HPDE6-E6E7 (cell line): ENCODE data around the gene ZFYVE1.
"Not testable (repeated sequence)": the region's sequence is repeated elsewhere in the genome, so short reads cannot be mapped to it uniquely, and the experiment has no call there.

Source experiments
- DNase-seq: peaks from one replicate; pipeline ENCODE4 v3.0.0; 2011; ENCODE audit warnings: missing footprints; ENCODE audit errors: extremely low spot score

ZFYVE1 gene

GRCh38 chr14:73026845-73027542 is at the start of gene ZFYVE1:
Gene ZFYVE1 (minus strand): TSS chr14:73027106. CDS start chr14:73024508, 2,598 bp downstream.
- peak; percentile 98 for DNase-seq

GRCh38 chr14:73069585-73069984 is 42.7 kb upstream of the ZFYVE1 start:
- no peak for DNase-seq

GRCh38 chr14:73058922-73059673 is 32.2 kb upstream of the ZFYVE1 start:
- DNase-seq: peak; percentile 36

GRCh38 chr14:73058224-73058921 is 31.5 kb upstream of the ZFYVE1 start, which contains the start of gene RBM25:
Gene RBM25 (plus strand): TSS chr14:73058534. CDS start chr14:73071642, 13,108 bp downstream.
- peak; percentile 98 for DNase-seq

- DNase-seq: no peak
These were observed 31.0 kb upstream of the ZFYVE1 start for GRCh38 chr14:73057944-73058223.

- DNase-seq: no peak
These were observed 28.3 kb upstream of the ZFYVE1 start for GRCh38 chr14:73055251-73055650.

GRCh38 chr14:73049428-73049827 is 22.5 kb upstream of the ZFYVE1 start:
- DNase-seq: no peak

- no peak for DNase-seq
These were observed 20.9 kb upstream of the ZFYVE1 start for GRCh38 chr14:73047808-73048207.

- not testable (repeated sequence) for DNase-seq
These were observed 10.0 kb upstream of the ZFYVE1 start for GRCh38 chr14:73036706-73037450.

GRCh38 chr14:73027984-73028383 is 1.1 kb upstream of the ZFYVE1 start:
- no peak for DNase-seq

- no peak for DNase-seq
These were observed 640 bp upstream of the ZFYVE1 start for GRCh38 chr14:73027546-73027945.

GRCh38 chr14:73026243-73026844 is 562 bp downstream of the ZFYVE1 start:
- no peak for DNase-seq

GRCh38 chr14:73025544-73025943 is 1.4 kb downstream of the ZFYVE1 start:
- no peak for DNase-seq

- DNase-seq: no peak
These were observed 4.9 kb downstream of the ZFYVE1 start for GRCh38 chr14:73022051-73022450.

- peak; percentile 14 for DNase-seq
These were observed 10.9 kb downstream of the ZFYVE1 start for GRCh38 chr14:73016011-73016410.

GRCh38 chr14:73015552-73015951 is 11.4 kb downstream of the ZFYVE1 start:
- not testable (repeated sequence) for DNase-seq

- no peak for DNase-seq
These were observed 12.8 kb downstream of the ZFYVE1 start for GRCh38 chr14:73014105-73014504.

GRCh38 chr14:73011189-73011588 is 15.7 kb downstream of the ZFYVE1 start:
- DNase-seq: not testable (repeated sequence)

- no peak for DNase-seq
These were observed 18.4 kb downstream of the ZFYVE1 start for GRCh38 chr14:73008501-73008900.

GRCh38 chr14:73007835-73008234 is 19.1 kb downstream of the ZFYVE1 start:
- no peak for DNase-seq

GRCh38 chr14:73004641-73005040 is 22.3 kb downstream of the ZFYVE1 start:
- DNase-seq: not testable (repeated sequence)
